Hepatocyte (in vitro differentiated cells): Measurements from ENCODE around the gene ABR. TPM values are rescaled to one million over a fixed set of nuclear protein-coding genes. Genes with fewer than 3 reads are reported as not detected.
"Not testable (repeated sequence)": the region's sequence is repeated elsewhere in the genome, so short reads cannot be mapped to it uniquely, and the experiment has no call there.

Experiments
- DNase-seq: peaks from one replicate; pipeline ENCODE4 v3.0.0-alpha.2; 2016; ENCODE audit warnings: low spot score
- H2AFZ ChIP-seq: fragments of 200-600 bp; sonication (generic); 2 replicates; pipeline ENCODE4 v1.6.0; 2016; ENCODE audit warnings: antibody characterized with exemption, mild to moderate bottlenecking
- H3K27ac ChIP-seq: fragments of 200-600 bp; sonication (generic); 2 replicates; pipeline ENCODE4 v1.5.1; 2016; ENCODE audit warnings: mild to moderate bottlenecking
- H3K27me3 ChIP-seq: fragments of 200-600 bp; sonication (generic); 2 replicates; pipeline ENCODE4 v1.6.1; 2016
- H3K36me3 ChIP-seq: fragments of 200-600 bp; sonication (generic); replicated peaks from 2 replicates; pipeline ENCODE4 v1.5.1; 2016; ENCODE audit warnings: low read depth; ENCODE audit not compliant: insufficient read depth
- H3K4me1 ChIP-seq: fragments of 200-600 bp; sonication (generic); 2 replicates; pipeline ENCODE4 v1.5.1; 2016; ENCODE audit warnings: mild to moderate bottlenecking, moderate library complexity; ENCODE audit not compliant: insufficient read depth
- H3K4me2 ChIP-seq: fragments of 200-600 bp; sonication (generic); 2 replicates; pipeline ENCODE4 v1.6.0; 2016
- H3K4me3 ChIP-seq: fragments of 200-600 bp; sonication (generic); 2 replicates; pipeline ENCODE4 v1.5.1; 2016; ENCODE audit warnings: mild to moderate bottlenecking
- H3K79me2 ChIP-seq: fragments of 200-600 bp; sonication (generic); 2 replicates; pipeline ENCODE4 v1.6.0; 2017; ENCODE audit warnings: mild to moderate bottlenecking
- H3K9me2 ChIP-seq: fragments of 200-600 bp; sonication (generic); replicated peaks from 2 replicates; pipeline ENCODE4 v1.6.0; 2017; ENCODE audit warnings: mild to moderate bottlenecking; ENCODE audit not compliant: insufficient read depth
- H3K9me3 ChIP-seq: fragments of 200-600 bp; sonication (generic); 2 replicates; pipeline ENCODE4 v1.5.1; 2016; ENCODE audit warnings: low read depth, mild to moderate bottlenecking
- H4K20me1 ChIP-seq: fragments of 200-600 bp; sonication (generic); 2 replicates; pipeline ENCODE4 v1.6.0; 2016; ENCODE audit warnings: mild to moderate bottlenecking; ENCODE audit not compliant: insufficient read depth, poor library complexity, severe bottlenecking
- EZH2 ChIP-seq: fragments of 200-600 bp; sonication (generic); IDR thresholded peaks from 2 replicates; pipeline ENCODE4 v1.6.1; 2016; ENCODE audit warnings: antibody characterized with exemption, mild to moderate bottlenecking, borderline replicate concordance
- EZH2phosphoT487 ChIP-seq: fragments of 200-600 bp; sonication (generic); IDR thresholded peaks from one replicate; pipeline ENCODE4 v1.6.1; 2018; ENCODE audit warnings: antibody characterized with exemption, mild to moderate bottlenecking, low read depth, moderate library complexity; ENCODE audit not compliant: unreplicated experiment, severe bottlenecking
- WGBS: methylation state at CpG from one replicate; pipeline ENCODE4 v1.1.6; 2016; ENCODE audit warnings: low lambda C conversion rate; ENCODE audit errors: missing lambda C conversion rate; 5-methylcytosine and 5-hydroxymethylcytosine counted together
- polyA plus RNA-seq: library from polyadenylated mRNA; unstranded; fragments of >200 nt; fragmentation: Nextera tagmentation; extraction: Ambion mirVana; gene quantifications from 2 replicates; pipeline ENCODE4 v1.2.1, GENCODE V29; 2016
- total RNA-seq: library from RNA; depleted of rRNA; stranded (reverse); fragments of >200 nt; gene quantifications from 2 replicates; pipeline ENCODE4 v1.2.3, GENCODE V29; 2014
- TF ChIP-seq, protein P1 (sequence below): fragments of 200-600 bp; sonication (generic); IDR thresholded peaks from 2 replicates; pipeline ENCODE4 v1.5.1; 2016; ENCODE audit warnings: antibody characterized with exemption, mild to moderate bottlenecking; ENCODE audit not compliant: poor library complexity

The ABR gene
- total and polyA plus RNA-seq, 2 experiments from 2014 or later: 26.8 to 51.5 TPM

DNA sequence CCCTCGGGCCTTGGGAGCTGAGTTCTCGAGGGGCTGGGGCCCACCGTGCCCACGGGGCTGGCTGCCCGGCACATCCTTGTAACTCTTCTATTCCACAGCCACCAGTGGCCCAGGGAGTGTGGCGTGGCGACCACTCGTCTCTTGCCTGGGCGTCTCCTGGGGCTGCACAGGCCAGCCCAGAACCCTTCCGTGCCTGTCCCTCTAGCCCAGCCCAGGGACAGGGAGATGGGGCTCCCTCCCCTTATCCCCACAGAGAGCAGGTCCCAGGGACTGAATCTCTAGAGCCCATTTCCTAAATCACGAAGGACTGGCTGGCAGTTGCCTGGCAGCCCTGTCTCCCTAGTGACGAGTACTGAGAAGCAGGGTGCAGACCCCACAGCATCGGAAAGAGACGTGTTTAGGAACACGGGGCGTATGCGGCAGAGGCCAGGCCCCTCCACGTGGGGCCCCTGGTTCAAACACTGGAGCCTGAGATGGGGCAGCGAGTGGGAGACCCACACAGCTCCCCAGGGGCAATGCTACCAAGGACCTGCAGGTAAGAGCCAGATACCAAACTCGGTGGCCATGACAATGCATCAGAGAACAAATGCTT, 131.8 kb downstream of the ABR start:
- TF ChIP-seq EZH2phosphoT487 (no peak), EZH2 (no peak)
- Histone ChIP-seq H3K79me2 (no peaks in the 10 kb centered on the region), H3K27me3 (no peaks in the 10 kb centered on the region), H3K4me1 (peaks cover 22% of the 10 kb centered on the region), H3K9me3 (no peaks in the 10 kb centered on the region), H3K4me3 (no peak overlapping the region), H3K4me2 (peak overlapping the region; percentile 28), H3K36me3 (no peaks in the 10 kb centered on the region), H4K20me1 (no peaks in the 10 kb centered on the region), H2AFZ (no peak overlapping the region), H3K27ac (peak overlapping the region; percentile 79), H3K9me2 (no peaks in the 10 kb centered on the region)
- DNase-seq: no peak
- 71% methylated on average over 19 of the region's 20 CpGs for WGBS

DNA sequence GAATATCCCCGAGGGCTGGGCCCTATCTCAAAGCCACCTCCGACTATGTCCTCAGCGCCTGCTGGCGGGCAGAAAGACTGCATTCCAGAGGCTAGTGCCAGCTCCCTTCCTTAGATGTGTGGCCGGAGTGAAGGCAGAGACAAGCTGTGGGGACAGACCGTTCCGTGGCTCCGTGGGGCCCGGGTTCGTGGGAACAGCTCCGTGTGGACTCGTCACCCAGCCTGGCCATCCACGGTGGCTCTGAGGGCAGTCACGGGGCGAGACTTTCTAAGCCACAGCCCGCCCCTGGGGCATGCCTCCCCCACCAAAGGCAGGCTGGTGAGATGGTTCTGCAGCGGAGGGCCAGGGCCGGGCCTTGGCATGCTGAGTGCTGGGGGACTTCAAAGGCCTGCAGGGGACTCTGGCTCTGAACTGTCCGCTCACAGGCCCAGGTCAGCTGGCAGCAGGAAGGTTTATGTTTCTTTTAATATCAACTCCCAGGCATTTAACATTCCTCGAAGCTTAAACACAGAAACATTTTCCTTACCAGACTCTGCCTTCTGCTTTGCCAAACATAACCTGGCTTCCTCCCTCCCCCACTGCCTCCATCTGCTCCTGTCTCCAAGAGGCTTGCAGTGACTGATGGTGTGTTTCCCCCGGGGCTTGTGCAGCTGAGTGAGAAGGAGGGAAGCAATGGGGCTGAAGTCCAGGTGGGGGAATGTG, 132.5 kb downstream of the ABR start:
- Histone ChIP-seq H3K27ac (peak overlapping the region; percentile 79), H4K20me1 (no peaks in the 10 kb centered on the region), H3K9me2 (no peaks in the 10 kb centered on the region), H3K27me3 (no peaks in the 10 kb centered on the region), H3K79me2 (no peaks in the 10 kb centered on the region), H3K4me2 (peak overlapping the region; percentile 28), H3K9me3 (no peaks in the 10 kb centered on the region), H3K4me1 (peaks cover 22% of the 10 kb centered on the region), H3K36me3 (no peaks in the 10 kb centered on the region), H2AFZ (no peak overlapping the region), H3K4me3 (no peak overlapping the region)
- whole genome bisulfite sequencing: 49% methylated on average over 21 of the region's 21 CpGs
- peak; percentile 46 for DNase-seq
- TF ChIP-seq, protein P1, sequence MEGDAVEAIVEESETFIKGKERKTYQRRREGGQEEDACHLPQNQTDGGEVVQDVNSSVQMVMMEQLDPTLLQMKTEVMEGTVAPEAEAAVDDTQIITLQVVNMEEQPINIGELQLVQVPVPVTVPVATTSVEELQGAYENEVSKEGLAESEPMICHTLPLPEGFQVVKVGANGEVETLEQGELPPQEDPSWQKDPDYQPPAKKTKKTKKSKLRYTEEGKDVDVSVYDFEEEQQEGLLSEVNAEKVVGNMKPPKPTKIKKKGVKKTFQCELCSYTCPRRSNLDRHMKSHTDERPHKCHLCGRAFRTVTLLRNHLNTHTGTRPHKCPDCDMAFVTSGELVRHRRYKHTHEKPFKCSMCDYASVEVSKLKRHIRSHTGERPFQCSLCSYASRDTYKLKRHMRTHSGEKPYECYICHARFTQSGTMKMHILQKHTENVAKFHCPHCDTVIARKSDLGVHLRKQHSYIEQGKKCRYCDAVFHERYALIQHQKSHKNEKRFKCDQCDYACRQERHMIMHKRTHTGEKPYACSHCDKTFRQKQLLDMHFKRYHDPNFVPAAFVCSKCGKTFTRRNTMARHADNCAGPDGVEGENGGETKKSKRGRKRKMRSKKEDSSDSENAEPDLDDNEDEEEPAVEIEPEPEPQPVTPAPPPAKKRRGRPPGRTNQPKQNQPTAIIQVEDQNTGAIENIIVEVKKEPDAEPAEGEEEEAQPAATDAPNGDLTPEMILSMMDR: peak; percentile 15
- no peak for TF ChIP-seq EZH2phosphoT487

DNA sequence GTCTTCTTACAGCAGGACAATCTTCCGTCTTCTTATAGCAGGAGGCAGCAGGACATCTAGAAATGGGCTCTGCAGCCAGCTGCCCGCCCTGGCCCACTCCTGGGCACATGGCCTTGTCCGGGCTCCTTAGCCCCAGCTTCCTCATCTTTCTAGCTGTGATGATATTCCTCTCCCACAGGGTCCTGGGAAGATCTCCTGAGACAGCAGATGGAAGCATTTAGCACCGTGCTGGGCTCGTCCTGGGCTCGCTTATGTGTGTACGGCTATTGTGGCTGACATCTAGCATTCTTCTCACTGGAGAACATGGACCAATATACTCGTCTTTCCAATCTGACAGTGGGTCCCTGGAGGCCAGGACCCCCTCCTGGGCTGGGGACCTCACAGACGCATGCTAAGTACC, 134.3 kb downstream of the ABR start:
- TF ChIP-seq EZH2 (no peak), EZH2phosphoT487 (no peak)
- TF ChIP-seq, protein P1: no peak
- WGBS: 86% methylated on average over 9 of the region's 9 CpGs

DNA sequence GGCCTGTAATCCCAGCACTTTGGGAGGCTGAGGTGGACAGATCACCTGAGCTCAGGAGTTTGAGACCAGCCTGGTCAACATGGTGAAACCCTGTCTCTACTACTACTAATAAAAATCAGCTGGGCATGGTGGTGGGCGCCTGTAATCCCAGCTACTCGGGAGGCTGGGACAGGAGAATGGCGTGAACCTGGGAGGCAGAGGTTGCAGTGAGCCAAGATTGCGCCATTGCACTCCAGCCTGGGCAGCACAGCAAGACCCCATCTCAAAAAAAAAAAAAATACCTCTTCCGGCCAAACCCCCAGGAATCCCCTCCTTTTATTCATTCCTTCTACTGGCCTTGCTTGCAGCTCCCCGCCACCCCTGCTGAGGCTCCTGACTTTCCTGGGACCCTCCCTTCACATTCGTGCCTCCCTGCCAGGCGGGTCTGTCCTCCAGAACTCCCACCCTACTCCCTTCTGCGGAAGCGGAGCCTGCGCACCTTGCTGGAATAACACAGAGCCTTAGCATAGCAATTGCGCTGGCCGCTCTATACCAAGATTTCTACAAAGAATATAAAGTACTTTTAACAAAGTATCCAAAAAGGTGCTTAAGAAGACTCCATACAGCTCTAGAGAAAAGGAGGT, 135.3 kb downstream of the ABR start:
- H3K4me3 ChIP-seq, H3K27ac ChIP-seq, H3K9me2 ChIP-seq, DNase-seq, H3K4me2 ChIP-seq, H2AFZ ChIP-seq, H3K79me2 ChIP-seq, H4K20me1 ChIP-seq, H3K9me3 ChIP-seq, H3K27me3 ChIP-seq, H3K36me3 ChIP-seq: not testable (repeated sequence)
- 94% methylated on average over 13 of the region's 13 CpGs for WGBS
- H3K4me1 ChIP-seq: peaks cover 25% of the 10 kb centered on the region

More for the DNA sequence above, 134.3 kb downstream of the ABR start:
- Histone ChIP-seq H3K9me2 (no peaks in the 10 kb centered on the region), H3K27ac (no peak overlapping the region), H3K4me3 (no peak overlapping the region), H3K79me2 (no peaks in the 10 kb centered on the region), H2AFZ (no peak overlapping the region), H3K9me3 (no peaks in the 10 kb centered on the region), H3K27me3 (no peaks in the 10 kb centered on the region), H3K36me3 (no peaks in the 10 kb centered on the region), H3K4me1 (peaks cover 22% of the 10 kb centered on the region), H4K20me1 (no peaks in the 10 kb centered on the region), H3K4me2 (no peak overlapping the region)
- no peak for DNase-seq
